ENCODE data around the gene GRID2IP. TPM values are rescaled to one million over a fixed set of nuclear protein-coding genes. Genes with fewer than 3 reads are reported as not detected.

The GRID2IP gene
- total and polyA plus RNA-seq, 10 of the 15 experiments (the other 5 are each of a cell fraction or from before 2014, with no cell fraction given) = not detected

GRCh38 chr7:6496842-6497636 lies 54.2 kb downstream of the GRID2IP start:
- no peak for ATAC-seq
- no peak overlapping the region for H3K4me3 ChIP-seq
- H3K4me1 ChIP-seq (ENCODE audit: control insufficient read depth, insufficient read depth, low read length) = no peaks in the 10 kb centered on the region
- POLR2A ChIA-PET = no interaction called here
- H3K9ac ChIP-seq (ENCODE audit: control insufficient read depth, insufficient read depth, low read length) = no peak overlapping the region
- no peaks in the 10 kb centered on the region for H4K20me1 ChIP-seq (ENCODE audit: control insufficient read depth, insufficient read depth)
- RAD21 ChIA-PET (ENCODE audit: unreplicated experiment) = no interaction called here
- no peak overlapping the region for H3K4me2 ChIP-seq (ENCODE audit: control insufficient read depth, insufficient read depth)
- FAIRE-seq = no peak
- H2AFZ ChIP-seq (ENCODE audit: control insufficient read depth, low read depth, low read length) = no peak overlapping the region
- H3K27me3 ChIP-seq (replicated peaks in 1 of 2; ENCODE audit: control insufficient read depth in 2 of 2, insufficient read depth in 2 of 2, low read length in 1 of 2) = no peaks in the 10 kb centered on the region
- no peak overlapping the region for H3K27ac ChIP-seq (ENCODE audit: control insufficient read depth, insufficient read depth)
- no peaks in the 10 kb centered on the region for H3K9me3 ChIP-seq (replicated peaks; ENCODE audit: control insufficient read depth, insufficient read depth, low read length)
- H3K79me2 ChIP-seq (ENCODE audit: control insufficient read depth, insufficient read depth, low read length) = no peaks in the 10 kb centered on the region
- WGBS (ENCODE audit: insufficient coverage, insufficient replicate concordance, low lambda C conversion rate, missing lambda C conversion rate) = 46% methylated on average over 19 of the region's 19 CpGs
- in situ Hi-C loops (cut with MboI) (no loop called here), intact Hi-C loops (cut with micrococcal nuclease; ENCODE audit: unreplicated experiment) (no loop called here)
- TF ChIP-seq BCLAF1 (IDR thresholded peaks at IDR 0.05) (no peak), E4F1 (IDR thresholded peaks at IDR 0.05; ENCODE audit: borderline replicate concordance, partially characterized antibody) (no peak), PAX5 (IDR thresholded peaks at IDR 0.05; ENCODE audit: borderline replicate concordance, low read depth, low read length) (no peak), PRDM15 (CRISPR knock-in tag; IDR thresholded peaks at IDR 0.05) (no peak)
- no peaks in the 10 kb centered on the region for H3K36me3 ChIP-seq (ENCODE audit: control insufficient read depth in 2 of 2, insufficient read depth in 2 of 2, low read length in 1 of 2)
- no TSS peak for BruUV-seq (replicated peaks)
- SMC1A ChIA-PET (ENCODE audit: uncharacterized antibody, unreplicated experiment) = no interaction called here
- CTCF ChIA-PET = no interaction called here
- no peak for DNase-seq (ENCODE audit: low read depth, low spot score)

Measured in GM12878 (cell line).